HG02852 (cell line): Measurements from ENCODE around the gene PODNL1.
"Not testable (repeated sequence)": the region's sequence is repeated elsewhere in the genome, so short reads cannot be mapped to it uniquely, and the experiment has no call there.

Experiments used
- ATAC-seq: cut with Tn5 transposase; IDR thresholded peaks from one replicate; pipeline ENCODE4 v1.9.1; 2021; ENCODE audit warnings: mild to moderate bottlenecking, moderate library complexity; ENCODE audit not compliant: unreplicated experiment

PODNL1 gene

GRCh38 chr19:13930402-13930801 is 7.8 kb downstream of the PODNL1 start:
- ATAC-seq = no peak

DNA sequence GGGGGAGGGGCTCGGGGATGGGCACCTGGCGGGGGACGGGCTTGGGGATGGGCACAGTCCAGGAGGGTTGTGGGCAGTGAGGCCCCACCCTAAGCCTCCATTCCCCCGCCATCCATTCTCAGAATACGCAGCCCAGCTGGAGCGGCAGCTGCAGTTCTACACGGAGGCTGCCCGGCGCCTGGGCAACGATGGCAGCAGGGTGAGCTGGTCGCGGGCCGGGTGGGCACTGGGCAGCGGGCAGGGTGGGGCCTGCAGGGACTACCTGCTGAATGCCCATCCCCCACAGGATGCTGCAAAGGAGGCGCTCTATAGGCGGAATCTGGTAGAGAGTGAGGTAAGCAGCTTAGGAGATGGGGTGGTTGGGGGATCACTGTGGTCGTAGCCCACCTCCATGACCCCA is 8.3 kb downstream of the PODNL1 start:
- ATAC-seq = no peak

GRCh38 chr19:13929340-13929739 is 8.9 kb downstream of the PODNL1 start:
- no peak for ATAC-seq

- ATAC-seq = no peak
Measured at GRCh38 chr19:13926715-13927114, 11.5 kb downstream of the PODNL1 start.

- ATAC-seq = no peak
Measured at GRCh38 chr19:13926010-13926409, 12.2 kb downstream of the PODNL1 start.

GRCh38 chr19:13923194-13923987 is 14.8 kb downstream of the PODNL1 start:
- ATAC-seq = no peak

DNA sequence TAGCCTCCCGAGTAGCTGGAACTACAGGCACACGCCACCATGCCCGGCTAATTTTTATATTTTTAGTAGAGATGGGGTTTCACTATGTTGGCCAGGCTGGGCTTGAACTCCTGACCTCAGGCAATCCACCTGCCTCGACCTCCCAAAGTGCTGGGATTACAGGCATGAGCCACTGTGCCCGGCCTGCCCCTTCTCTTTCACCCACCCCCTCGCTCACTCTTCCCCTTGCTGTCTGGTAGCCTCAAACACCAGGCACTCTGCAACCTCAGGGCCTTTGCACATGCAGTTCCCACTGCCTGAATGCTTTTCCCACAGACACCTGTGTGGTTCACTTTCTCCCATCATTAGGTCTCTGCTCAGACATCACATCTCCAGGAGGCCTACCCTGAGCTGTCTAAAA is 16.1 kb downstream of the PODNL1 start:
- ATAC-seq = not testable (repeated sequence)

- ATAC-seq = no peak
Measured at GRCh38 chr19:13920940-13921747, 17.1 kb downstream of the PODNL1 start.

GRCh38 chr19:13920524-13920923 is 17.7 kb downstream of the PODNL1 start:
- ATAC-seq = no peak

DNA sequence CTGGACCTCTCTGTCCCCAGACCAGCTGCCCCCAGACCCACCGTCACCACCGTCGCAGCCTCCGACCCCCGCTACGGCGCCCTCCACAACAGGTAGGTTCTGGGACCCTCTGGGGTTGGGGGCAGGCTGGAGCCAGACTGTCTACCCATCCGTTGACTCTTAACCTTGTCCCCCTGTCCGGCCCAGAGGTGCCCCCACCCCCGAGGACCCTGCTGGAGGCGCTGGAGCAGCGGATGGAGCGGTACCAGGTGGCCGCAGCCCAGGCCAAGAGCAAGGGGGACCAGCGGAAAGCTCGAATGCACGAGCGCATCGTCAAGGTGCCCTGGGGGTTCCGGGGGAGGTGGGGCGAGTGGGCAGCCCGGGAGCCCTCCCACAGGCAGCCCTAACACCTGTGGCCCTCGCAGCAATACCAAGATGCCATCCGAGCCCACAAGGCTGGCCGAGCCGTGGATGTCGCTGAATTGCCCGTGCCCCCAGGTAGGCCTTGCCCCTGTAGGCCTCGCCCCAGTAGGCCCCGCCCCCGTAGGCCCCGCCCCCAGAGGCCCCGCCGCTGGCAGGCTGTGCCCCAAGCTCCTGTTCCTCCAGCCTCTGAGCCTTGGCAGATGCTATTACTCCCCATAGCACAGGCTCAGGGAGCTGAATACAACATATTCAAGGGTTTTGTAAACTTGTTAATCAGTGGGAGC is 19.3 kb downstream of the PODNL1 start:
- no peak for ATAC-seq

DNA sequence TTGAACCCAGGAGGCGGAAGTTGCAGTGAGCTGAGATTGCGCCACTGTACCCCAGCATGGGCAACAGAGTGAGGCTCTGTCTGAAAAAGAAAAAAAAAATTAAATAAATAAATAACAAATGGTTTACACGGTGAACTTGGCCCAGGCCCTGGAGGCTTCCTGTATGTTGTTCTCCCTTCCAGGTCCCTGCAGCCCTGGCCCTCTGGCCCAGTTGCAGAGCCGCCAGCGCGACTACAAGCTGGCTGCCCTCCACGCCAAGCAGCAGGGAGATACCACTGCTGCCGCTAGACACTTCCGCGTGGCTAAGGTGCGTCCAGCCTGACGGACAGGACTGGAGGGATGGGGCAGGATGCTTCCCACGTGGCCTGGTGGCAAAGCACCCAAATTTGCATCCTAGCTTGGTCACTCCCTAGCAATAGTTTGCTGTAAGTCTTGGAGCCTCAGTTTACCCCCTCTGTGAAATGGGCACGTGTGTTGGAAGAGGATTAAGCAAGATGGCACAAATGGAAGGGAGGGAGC is 20.3 kb downstream of the PODNL1 start:
- ATAC-seq = no peak

- no peak for ATAC-seq
Measured at GRCh38 chr19:13914777-13915176, 23.4 kb downstream of the PODNL1 start.

- no peak for ATAC-seq
Measured at GRCh38 chr19:13913352-13913751, 24.9 kb downstream of the PODNL1 start.

DNA sequence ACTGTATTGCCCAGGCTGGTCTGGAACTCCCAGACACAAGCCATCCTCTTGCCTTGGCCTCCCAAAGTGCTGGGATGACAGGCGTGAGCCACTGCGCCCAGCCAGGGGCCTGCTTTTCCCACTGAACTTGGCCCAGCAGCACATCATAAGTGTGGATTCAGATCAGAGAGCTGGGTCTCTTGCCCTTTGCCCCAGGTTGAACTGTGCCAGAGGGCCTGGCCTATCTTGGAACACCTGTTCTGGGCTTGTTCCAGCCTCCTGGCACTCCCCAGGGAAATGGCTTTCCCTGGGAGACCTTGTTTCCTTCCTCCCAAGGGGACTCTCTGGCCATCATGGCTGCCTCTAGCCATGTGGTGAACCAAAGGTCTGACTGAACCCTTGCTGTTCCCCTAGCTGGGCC is 28.8 kb downstream of the PODNL1 start:
- ATAC-seq = no peak

- no peak for ATAC-seq
Measured at GRCh38 chr19:13908674-13909073, 29.5 kb downstream of the PODNL1 start.

- ATAC-seq = no peak
Measured at GRCh38 chr19:13906910-13907309, 31.3 kb downstream of the PODNL1 start.

DNA sequence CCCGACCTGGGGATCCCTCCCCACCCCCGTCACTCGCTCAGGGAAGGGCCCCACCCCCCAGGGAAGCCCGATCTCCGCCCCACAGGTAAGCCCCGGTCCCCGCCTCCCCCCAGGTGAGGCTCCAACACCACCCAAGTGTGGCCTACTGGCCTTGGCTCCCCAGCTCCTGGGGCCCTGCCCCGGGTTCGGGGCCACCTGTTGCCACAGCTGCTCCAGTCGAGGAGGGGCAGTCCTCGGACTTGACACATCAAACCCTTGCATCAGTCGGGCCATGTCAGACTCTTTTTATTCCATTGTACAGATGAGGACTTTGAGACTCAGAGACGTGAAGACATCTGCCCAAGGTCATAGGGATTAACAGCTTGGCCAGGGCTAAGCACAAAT is 31.7 kb downstream of the PODNL1 start:
- peak; percentile 16 for ATAC-seq

DNA sequence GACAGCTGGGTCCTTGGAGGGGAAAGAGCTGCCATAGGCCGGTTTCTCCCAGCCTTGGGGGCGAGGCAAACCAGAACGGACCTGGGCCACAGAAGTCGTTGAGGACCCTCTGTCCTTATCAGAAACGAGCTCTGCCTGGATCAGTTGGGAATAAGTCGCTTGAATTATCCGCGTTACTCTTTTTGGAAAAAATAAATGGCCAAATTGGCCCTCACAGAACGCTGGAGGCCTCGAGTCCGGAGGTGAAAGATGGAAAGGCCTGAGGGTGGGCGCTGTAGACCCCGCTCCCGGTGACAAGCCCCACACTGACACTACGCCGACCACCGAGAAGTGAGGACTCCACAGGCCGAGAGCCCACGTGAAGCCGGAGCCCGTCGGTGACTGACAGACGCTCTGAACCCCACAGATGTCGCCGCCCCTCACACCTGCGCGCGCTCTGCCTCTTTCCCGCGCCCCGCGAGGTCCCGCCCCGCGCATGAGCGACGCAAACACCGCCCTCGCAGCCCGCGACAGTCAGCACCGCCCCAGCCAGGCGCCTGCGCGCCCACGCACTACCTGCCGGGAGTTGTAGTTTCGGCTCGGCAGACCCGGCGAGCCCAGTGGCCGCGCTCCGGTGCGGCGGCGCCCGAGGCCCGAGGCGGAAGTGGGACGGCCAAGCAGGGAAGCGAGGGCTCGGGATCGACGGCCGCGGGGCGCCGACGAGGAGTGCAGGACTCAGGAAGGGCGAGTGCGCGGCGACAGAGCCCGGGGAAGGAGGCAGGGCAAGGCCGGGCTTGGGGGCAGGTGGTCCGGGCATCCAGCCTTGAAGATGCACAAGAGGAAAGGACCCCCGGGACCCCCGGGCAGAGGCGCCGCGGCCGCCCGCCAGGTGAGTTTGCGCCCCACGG is 32.3 kb downstream of the PODNL1 start, which contains the start of the genes BRME1 and CC2D1A:
Gene BRME1, minus strand, starts transcription at position 484 of the 887 bp plus-strand sequence. CDS start 1,225 bp downstream, outside the sequence.
Gene CC2D1A, plus strand, starts transcription at position 568 of the 887 bp plus-strand sequence. Its CDS starts 241 bp downstream, at position 809.
- peak; percentile 80 for ATAC-seq

GRCh38 chr19:13902993-13903555 is 35.1 kb downstream of the PODNL1 start:
- ATAC-seq = no peak
